Skeletal muscle tissue (tissue), 4 donors: ENCODE measurements around the gene VTI1A. TPM values are rescaled to one million over a fixed set of nuclear protein-coding genes. Genes with fewer than 3 reads are reported as not detected.

Experiments used
- H3K27ac ChIP-seq: one replicate; pipeline ENCODE4 v1.7.0; 2013; ENCODE audit warnings: mild to moderate bottlenecking, low read depth, low read length, inconsistent platforms
- H3K27me3 ChIP-seq, 3 donors: one replicate each; pipeline ENCODE4 v1.7.0; 2013; ENCODE audit warnings: low read length in 3 of 3; ENCODE audit not compliant: control insufficient read depth in 3 of 3, insufficient read depth in 3 of 3
- H3K36me3 ChIP-seq, 3 donors: one replicate each; pipeline ENCODE4 v1.7.0; 2013; ENCODE audit warnings: low read length in 3 of 3; ENCODE audit not compliant: control insufficient read depth in 3 of 3, insufficient read depth in 3 of 3
- H3K4me1 ChIP-seq, 3 donors: one replicate each; pipeline ENCODE4 v1.7.0; 2013; ENCODE audit warnings: low read length in 3 of 3, mild to moderate bottlenecking in 3 of 3; ENCODE audit not compliant: control insufficient read depth in 3 of 3, insufficient read depth in 3 of 3
- H3K4me3 ChIP-seq, 3 donors: one replicate each; pipeline ENCODE4 v1.7.0; 2013; ENCODE audit warnings: low read length in 3 of 3
- H3K9ac ChIP-seq, 3 donors: one replicate each; pipeline ENCODE4 v1.7.0; 2013; ENCODE audit warnings: low read length in 3 of 3, mild to moderate bottlenecking in 3 of 3, moderate library complexity in 2 of 3, low read depth in 1 of 3
- H3K9me3 ChIP-seq, 3 donors: one replicate each; pipeline ENCODE4 v1.7.0; 2013; ENCODE audit warnings: low read length in 3 of 3; ENCODE audit not compliant: control insufficient read depth in 3 of 3
- total RNA-seq: library from RNA; depleted of rRNA; stranded (reverse); fragments of >200 nt; gene quantifications from one replicate; pipeline ENCODE4 v1.2.3, GENCODE V29; 2014
- donor health status: Osteomylitis.

Gene VTI1A
- total RNA-seq, 1 donor from 2014 or later, result 18.3 TPM

- peaks cover 0 to 4% (median 4%) of the 10 kb centered on the region in 3 donors for H3K4me1 ChIP-seq
- H3K9me3 ChIP-seq, result no peaks in the 10 kb centered on the region
- H3K27ac ChIP-seq, result no peak overlapping the region
- H3K36me3 ChIP-seq, result peaks cover 3 to 4% (median 3%) of the 10 kb centered on the region in 3 donors
- H3K9ac ChIP-seq, result no peak overlapping the region
- no peak overlapping the region for H3K4me3 ChIP-seq
- no peaks in the 10 kb centered on the region for H3K27me3 ChIP-seq
Measured at GRCh38 chr10:112821038-112821437, 374.0 kb downstream of the VTI1A start.

DNA sequence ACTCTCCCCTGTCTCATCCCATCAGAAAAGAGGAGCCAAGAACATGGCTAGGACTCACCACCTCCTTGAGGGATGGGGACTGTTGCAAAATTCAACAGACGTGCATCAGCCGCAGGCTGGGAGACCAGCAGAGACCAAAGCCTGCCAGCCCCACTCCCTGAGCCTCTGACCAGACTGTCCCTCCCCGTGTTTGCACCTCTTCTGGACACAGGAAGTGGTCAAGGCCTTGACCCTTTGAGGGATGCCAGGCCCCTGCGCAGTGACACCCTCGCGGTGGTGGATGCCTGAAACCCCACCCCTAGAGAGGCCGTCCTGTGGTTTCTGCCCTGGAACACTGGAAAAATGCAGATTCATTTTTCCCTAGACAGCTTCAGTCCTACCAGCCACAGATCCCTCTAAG lies 374.6 kb downstream of the VTI1A start:
- no peak overlapping the region for H3K9ac ChIP-seq
- peaks cover 0 to 5% (median 4%) of the 10 kb centered on the region in 3 donors for H3K4me1 ChIP-seq
- peaks cover 1 to 4% (median 3%) of the 10 kb centered on the region in 3 donors for H3K36me3 ChIP-seq
- H3K27me3 ChIP-seq, result no peaks in the 10 kb centered on the region
- H3K4me3 ChIP-seq, result no peak overlapping the region
- no peak overlapping the region for H3K27ac ChIP-seq
- H3K9me3 ChIP-seq, result no peaks in the 10 kb centered on the region

DNA sequence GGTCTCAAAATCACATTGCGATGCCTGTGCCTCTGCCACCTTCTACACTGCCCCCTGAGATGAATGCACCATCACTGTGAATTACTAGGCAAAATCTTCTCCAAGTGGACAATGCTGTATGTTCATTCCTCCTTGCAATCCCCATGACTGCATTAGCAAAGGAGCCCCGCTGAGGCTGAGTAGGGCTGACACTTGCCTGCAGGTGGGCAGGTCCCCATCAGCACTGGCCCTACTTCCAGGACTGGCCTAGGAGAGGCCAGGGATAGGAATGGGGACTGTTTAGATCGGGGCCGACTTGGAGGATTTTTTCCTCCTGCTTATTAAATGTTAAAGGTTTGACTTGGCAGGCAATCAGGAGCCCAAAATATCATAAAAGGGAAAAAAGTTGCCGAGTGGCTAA lies 376.0 kb downstream of the VTI1A start:
- H3K4me1 ChIP-seq, result peaks cover 0 to 5% (median 4%) of the 10 kb centered on the region in 3 donors
- H3K36me3 ChIP-seq, result peaks cover 0 to 4% (median 3%) of the 10 kb centered on the region in 3 donors
- H3K27ac ChIP-seq, result no peak overlapping the region
- H3K9ac ChIP-seq, result no peak overlapping the region
- no peaks in the 10 kb centered on the region for H3K27me3 ChIP-seq
- H3K4me3 ChIP-seq, result no peak overlapping the region
- no peaks in the 10 kb centered on the region for H3K9me3 ChIP-seq

DNA sequence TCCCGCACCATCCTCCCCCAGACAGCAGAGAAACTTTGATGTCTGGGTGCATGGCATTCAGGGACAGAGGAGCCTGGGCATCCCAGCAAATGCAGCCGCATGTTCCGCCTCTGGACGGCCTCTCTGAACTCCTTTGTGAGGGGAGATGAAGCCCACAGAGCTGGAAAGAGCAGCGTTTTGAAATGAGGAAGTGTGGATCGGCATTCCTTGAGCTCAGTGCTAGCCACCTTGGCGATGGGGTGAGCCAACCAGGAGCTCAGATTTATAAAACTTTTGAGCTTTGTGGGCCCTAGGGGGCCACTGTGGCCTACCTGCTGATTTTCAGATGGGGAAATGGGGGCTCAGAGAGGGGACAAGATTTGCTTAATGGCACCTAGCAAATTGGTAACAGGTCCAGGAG lies 376.6 kb downstream of the VTI1A start:
- no peak overlapping the region for H3K4me3 ChIP-seq
- peaks cover 0 to 5% (median 4%) of the 10 kb centered on the region in 3 donors for H3K4me1 ChIP-seq
- H3K36me3 ChIP-seq, result peaks cover 0 to 4% (median 3%) of the 10 kb centered on the region in 3 donors
- H3K27ac ChIP-seq, result no peak overlapping the region
- no peaks in the 10 kb centered on the region for H3K9me3 ChIP-seq
- H3K9ac ChIP-seq, result no peak overlapping the region
- H3K27me3 ChIP-seq, result no peaks in the 10 kb centered on the region

- H3K27me3 ChIP-seq, result no peaks in the 10 kb centered on the region
- H3K4me3 ChIP-seq, result no peak overlapping the region
- H3K27ac ChIP-seq, result no peak overlapping the region
- H3K9me3 ChIP-seq, result no peaks in the 10 kb centered on the region
- H3K9ac ChIP-seq, result no peak overlapping the region
- H3K36me3 ChIP-seq, result peaks cover 0 to 4% (median 0%) of the 10 kb centered on the region in 3 donors
- peaks cover 0 to 5% (median 4%) of the 10 kb centered on the region in 3 donors for H3K4me1 ChIP-seq
Measured at GRCh38 chr10:112826018-112826697, 379.1 kb downstream of the VTI1A start.

DNA sequence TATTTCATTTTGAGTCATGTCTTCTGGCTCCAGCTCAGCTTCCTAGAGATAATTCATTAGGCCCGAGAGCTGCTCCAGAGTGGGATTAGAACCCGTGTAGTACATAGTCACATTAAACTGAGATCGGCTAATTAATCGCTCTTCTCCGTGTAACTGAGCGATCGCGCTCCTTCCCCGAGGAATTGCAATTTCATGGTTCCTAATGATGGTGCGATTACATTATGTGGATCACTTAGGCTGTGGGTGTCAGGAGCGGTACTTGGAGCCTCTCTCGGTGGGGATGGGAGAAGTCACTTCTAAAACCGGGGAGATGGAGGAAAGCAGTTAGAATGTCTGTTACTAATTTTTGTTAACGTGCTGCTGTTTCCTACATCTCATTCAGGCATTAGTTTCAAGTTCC lies 380.1 kb downstream of the VTI1A start:
- H3K9ac ChIP-seq, result no peak overlapping the region
- H3K27me3 ChIP-seq, result no peaks in the 10 kb centered on the region
- no peak overlapping the region for H3K27ac ChIP-seq
- peaks cover 0 to 5% (median 4%) of the 10 kb centered on the region in 3 donors for H3K4me1 ChIP-seq
- H3K36me3 ChIP-seq, result peaks cover 0 to 4% (median 0%) of the 10 kb centered on the region in 3 donors
- H3K9me3 ChIP-seq, result no peaks in the 10 kb centered on the region
- no peak overlapping the region for H3K4me3 ChIP-seq

DNA sequence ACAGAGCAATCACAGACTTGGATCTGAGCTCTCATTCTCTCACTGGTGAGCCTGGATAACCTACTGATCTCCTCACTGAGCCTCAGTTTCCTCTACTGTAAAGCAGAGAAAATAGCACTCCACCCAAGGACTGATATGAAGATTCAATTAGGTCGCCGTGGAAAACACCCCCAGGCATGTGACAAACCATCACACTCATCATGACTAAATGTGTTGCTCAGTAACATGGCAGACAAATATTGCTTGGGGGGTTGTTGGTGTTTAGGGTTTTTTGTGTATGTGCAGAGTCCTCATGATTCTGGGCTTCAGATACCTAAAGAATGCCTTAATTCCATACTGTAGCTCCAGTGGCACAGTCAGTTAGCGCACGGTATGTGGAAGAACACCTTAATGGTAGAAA lies 380.9 kb downstream of the VTI1A start:
- peaks cover 0 to under 1% (median 0%) of the 10 kb centered on the region in 3 donors for H3K36me3 ChIP-seq
- H3K4me3 ChIP-seq, result no peak overlapping the region
- no peaks in the 10 kb centered on the region for H3K27me3 ChIP-seq
- H3K9ac ChIP-seq, result no peak overlapping the region
- H3K9me3 ChIP-seq, result no peaks in the 10 kb centered on the region
- H3K27ac ChIP-seq, result no peak overlapping the region
- H3K4me1 ChIP-seq, result peaks cover 0 to 6% (median 5%) of the 10 kb centered on the region in 3 donors

DNA sequence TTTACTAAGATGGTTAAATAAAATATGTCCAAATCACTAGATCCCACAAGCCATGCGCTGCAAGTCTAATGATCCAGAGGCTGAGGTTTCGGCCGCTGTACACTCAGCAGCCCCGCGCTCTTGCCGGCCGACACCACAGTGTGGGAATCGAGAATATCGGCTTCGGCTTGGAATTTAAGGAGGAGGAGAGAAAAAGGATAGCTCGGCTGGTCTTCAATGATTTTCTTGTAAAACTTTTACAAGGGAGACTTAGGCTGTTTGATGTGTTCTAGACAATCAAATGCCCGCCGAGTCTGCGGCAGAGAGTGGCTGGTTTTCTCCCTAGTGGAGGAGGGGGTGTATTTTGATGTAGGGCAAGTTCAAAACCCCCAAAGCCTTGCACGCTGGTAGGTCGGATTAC lies 384.8 kb downstream of the VTI1A start:
- Histone ChIP-seq H3K27ac (no peak overlapping the region), H3K9ac (no peak overlapping the region), H3K4me3 (no peak overlapping the region), H3K36me3 (no peaks in the 10 kb centered on the region), H3K4me1 (peaks cover 18 to 29% (median 24%) of the 10 kb centered on the region in 3 donors), H3K9me3 (no peaks in the 10 kb centered on the region), H3K27me3 (no peaks in the 10 kb centered on the region)

DNA sequence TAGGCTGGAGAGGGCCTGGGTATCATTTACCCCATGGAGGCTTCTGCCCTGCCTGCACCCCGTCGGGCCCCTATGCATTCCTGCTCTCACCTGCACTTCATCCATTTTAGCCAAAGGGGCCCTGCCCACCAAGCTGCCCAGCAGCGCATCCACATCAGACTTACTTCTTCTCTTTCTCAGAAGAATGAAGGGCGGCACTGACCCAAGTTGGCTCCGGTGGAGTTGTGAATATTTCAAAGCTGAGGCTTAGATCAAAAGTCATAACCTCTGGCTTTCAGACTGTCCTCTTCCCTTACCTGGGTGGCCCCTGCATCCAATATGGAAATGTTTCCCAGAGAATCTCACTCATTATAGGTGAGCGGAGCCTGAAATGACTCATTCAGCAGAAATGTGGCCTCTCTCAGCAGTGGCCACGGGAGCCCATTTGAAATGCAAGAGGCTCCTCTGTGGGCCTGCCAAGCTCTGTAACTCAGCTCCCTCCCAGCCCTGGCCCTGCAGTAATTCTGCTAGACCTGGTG lies 385.4 kb downstream of the VTI1A start:
- Histone ChIP-seq H3K27ac (no peak overlapping the region), H3K9me3 (no peaks in the 10 kb centered on the region), H3K9ac (no peak overlapping the region), H3K4me3 (no peak overlapping the region), H3K27me3 (no peaks in the 10 kb centered on the region), H3K36me3 (no peaks in the 10 kb centered on the region), H3K4me1 (peaks cover 18 to 29% (median 24%) of the 10 kb centered on the region in 3 donors)

DNA sequence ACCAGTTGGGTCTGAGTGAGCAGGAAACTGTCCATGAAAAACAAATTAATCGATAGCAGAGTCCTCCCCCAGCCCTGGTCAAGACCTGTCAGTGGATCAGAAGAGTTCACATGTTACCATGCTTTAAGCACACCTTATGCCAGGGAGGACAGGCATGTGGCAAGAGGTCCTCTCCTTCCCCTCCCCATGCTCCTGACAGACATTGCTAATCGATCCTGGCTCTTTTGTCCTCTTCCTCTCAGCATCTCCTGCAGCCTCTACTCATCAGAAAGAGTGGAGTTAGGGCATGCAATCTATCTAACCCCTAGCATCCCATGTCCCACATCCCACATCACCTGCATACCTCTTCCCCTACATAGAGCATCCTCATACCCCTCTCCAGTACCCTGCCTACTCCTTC lies 385.9 kb downstream of the VTI1A start:
- no peaks in the 10 kb centered on the region for H3K27me3 ChIP-seq
- H3K9me3 ChIP-seq, result no peaks in the 10 kb centered on the region
- no peak overlapping the region for H3K27ac ChIP-seq
- no peak overlapping the region for H3K4me3 ChIP-seq
- H3K36me3 ChIP-seq, result no peaks in the 10 kb centered on the region
- H3K9ac ChIP-seq, result no peak overlapping the region
- peaks cover 18 to 29% (median 24%) of the 10 kb centered on the region in 3 donors for H3K4me1 ChIP-seq
